Stimulated activated CD8-positive, alpha-beta memory T cell treated with anti-CD3 and anti-CD28 coated beads, Interleukin-4, amount 100 ng/mL, for 48 hours (primary cell): Measurements from ENCODE around the gene WRNIP1.

Source experiments
- DNase-seq: peaks from one replicate; pipeline ENCODE4 v3.0.0-alpha.2; 2020

The WRNIP1 gene

GRCh38 chr6:2763876-2764540, 1.2 kb upstream of the WRNIP1 start:
- DNase-seq, result no peak

GRCh38 chr6:2764610-2765165, 505 bp upstream of the WRNIP1 start:
- peak; percentile 71 for DNase-seq

GRCh38 chr6:2765896-2766766, 938 bp downstream of the WRNIP1 start:
- DNase-seq, result peak; percentile 57

GRCh38 chr6:2766767-2767656, 1.8 kb downstream of the WRNIP1 start:
- DNase-seq, result no peak

- no peak for DNase-seq
These were observed 2.7 kb downstream of the WRNIP1 start for GRCh38 chr6:2767657-2768524.

- DNase-seq, result no peak
These were observed 3.5 kb downstream of the WRNIP1 start for GRCh38 chr6:2768696-2769095.

- no peak for DNase-seq
These were observed 5.0 kb downstream of the WRNIP1 start for GRCh38 chr6:2770171-2770570.

GRCh38 chr6:2771079-2771478, 5.9 kb downstream of the WRNIP1 start:
- no peak for DNase-seq

- no peak for DNase-seq
These were observed 7.6 kb downstream of the WRNIP1 start for GRCh38 chr6:2772840-2773239.

- DNase-seq, result no peak
These were observed 8.3 kb downstream of the WRNIP1 start for GRCh38 chr6:2773449-2773848.

GRCh38 chr6:2775003-2775402, 9.8 kb downstream of the WRNIP1 start:
- no peak for DNase-seq

- no peak for DNase-seq
These were observed 12.1 kb downstream of the WRNIP1 start for GRCh38 chr6:2777249-2777648.

- no peak for DNase-seq
These were observed 15.0 kb downstream of the WRNIP1 start for GRCh38 chr6:2780102-2780737.

GRCh38 chr6:2781685-2782355, 16.6 kb downstream of the WRNIP1 start:
- DNase-seq, result no peak

- no peak for DNase-seq
These were observed 17.1 kb downstream of the WRNIP1 start for GRCh38 chr6:2782356-2782708.

GRCh38 chr6:2782825-2783187, 17.6 kb downstream of the WRNIP1 start:
- DNase-seq, result no peak

- no peak for DNase-seq
These were observed 18.2 kb downstream of the WRNIP1 start for GRCh38 chr6:2783188-2783963.

- DNase-seq, result no peak
These were observed 18.9 kb downstream of the WRNIP1 start for GRCh38 chr6:2784061-2784460.

- no peak for DNase-seq
These were observed 19.7 kb downstream of the WRNIP1 start for GRCh38 chr6:2784930-2785329.

GRCh38 chr6:2786269-2786668, 21.1 kb downstream of the WRNIP1 start:
- DNase-seq, result no peak
